ENCODE data around the gene KMT2C.

Gene KMT2C

DNA sequence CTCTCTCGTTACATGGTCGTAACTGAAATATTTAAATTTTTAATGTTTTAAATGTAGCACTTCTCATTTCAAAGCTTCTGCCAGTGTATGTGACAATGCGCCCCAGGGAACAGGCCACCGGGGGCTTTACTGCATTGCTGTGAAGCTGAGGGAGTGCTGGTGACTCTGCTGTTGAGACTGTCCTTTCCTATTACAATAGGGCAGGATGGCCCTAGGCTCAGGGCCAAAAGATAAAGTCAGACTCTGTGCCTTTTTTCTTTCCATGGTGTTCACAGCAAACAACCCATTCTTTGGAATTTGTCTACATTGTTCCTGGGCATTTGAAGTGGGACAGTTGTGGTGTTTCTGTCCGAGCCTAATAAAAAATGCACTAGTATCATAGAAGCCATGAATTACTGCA, 303.0 kb downstream of the KMT2C start:
- DNase-seq = no peak

DNA sequence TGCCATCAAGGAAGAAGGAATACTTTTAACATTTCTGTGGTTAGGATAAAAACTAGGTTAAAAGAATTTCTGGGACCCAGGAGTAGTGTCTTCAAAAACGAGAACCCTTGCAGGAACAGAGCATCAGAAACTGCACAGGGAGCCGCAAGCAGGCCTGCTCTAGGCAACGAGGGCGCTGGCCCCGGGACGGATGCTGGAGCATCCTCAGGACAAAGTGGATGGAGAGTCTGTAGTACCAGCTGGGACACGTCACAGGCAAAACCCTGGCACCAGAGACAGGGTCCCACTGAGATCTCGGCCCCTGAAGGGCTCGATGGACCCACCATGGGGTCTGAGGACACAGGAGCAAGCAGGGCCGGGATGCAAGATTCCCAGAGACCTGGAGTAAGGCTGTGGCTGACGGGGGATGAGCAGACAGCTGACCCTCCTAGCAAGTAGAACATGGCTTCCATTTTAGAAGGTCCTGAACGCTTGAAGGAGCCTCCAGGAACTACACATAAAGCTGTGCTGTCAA, 303.8 kb downstream of the KMT2C start:
- no peak for DNase-seq

GRCh38 chr7:152130658-152131590, 304.9 kb downstream of the KMT2C start:
- no peak for DNase-seq

GRCh38 chr7:152129682-152130081, 306.1 kb downstream of the KMT2C start:
- DNase-seq = no peak

DNA sequence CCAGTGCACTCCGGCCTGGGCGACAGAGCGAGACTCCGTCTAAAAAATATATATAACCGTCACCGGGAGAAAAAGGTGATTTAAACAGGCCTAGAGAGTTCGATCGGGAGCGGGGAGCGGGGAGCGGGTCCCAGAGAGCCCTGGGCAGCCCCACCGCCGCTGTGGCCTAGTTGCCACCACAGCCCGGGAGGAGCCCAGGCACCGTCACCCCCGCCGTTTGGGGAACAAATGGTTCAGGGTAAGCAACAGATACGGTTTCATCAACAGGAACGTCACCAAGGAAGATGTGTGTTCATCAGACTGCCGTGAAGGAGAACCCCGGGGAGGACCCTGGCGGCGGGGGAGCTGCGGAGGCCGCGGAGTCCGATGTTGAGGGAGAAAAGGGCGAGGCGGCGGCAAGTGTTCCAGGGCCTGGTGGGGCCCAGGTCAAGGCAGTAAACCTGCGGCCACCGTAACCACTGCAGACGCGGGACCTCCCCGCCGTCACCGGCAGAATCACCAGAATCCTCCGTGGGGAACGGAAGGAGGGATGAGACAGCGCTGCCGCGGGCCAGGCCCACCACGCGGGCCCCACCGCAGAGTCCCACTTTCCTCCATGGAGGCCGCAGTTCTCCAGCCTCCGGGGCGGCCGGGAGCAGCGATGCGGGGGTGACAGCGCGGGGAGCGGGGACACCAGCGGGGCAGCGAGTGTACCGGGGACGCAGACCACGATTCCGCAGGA, 306.9 kb downstream of the KMT2C start:
- DNase-seq = no peak

DNA sequence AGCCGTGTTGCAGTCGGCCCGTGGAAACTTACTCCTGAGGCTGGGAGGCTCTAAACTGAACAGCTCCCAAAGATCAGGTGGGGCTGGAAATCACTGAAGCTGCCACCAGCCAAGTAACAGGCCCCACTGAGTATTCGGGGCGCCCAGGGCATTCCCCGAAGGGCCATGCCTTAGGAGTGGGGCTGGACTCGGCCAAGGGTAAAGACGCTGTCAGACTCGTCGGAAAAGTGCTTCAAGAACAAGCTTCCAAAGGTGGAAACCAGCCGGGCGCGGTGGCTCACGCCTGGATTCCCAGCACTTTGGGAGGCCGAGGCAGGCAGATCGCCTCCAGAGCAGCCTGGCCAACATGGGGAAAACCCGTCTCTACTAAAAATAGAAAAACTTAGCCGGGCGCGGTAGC, 307.6 kb downstream of the KMT2C start:
- DNase-seq = no peak

GRCh38 chr7:152127229-152127628, 308.6 kb downstream of the KMT2C start:
- no peak for DNase-seq

DNA sequence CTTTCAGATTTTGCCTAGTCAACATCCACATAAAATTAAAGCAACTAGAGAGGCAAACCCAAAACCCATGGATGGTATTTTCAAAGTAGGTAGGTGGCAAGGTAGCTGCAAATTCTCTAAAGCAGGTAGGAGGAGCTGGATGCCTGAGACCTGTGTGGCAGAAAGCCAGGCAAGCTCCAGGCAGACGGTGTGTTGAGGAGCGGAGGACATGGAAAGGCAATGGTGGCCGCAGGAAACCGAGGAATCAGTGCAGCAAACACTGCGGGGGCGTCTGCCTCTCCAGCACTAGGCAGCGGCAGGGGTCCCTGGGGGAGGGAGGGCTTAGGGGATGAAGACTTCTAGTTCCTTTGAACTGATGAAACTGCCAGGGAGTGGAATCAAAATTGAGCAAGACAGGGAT, 309.1 kb downstream of the KMT2C start:
- no peak for DNase-seq

DNA sequence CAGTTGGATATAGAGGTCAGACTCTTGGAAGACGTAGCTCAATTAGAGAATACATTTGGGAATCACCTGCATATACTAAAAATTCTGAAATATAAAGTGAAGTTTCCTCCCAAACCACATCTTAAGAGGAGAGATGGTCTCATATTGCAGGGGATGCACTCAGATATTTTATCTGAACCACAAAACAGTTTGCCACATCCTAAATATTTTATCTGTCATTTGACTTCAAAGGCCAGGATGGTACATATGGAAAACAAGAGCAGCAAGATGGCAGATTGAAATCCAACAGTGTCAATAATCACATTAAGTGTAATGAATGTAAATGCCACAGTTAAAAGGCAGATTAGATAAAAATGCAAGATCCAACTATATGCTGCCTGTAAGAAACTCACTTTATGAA, 313.3 kb downstream of the KMT2C start:
- DNase-seq = no peak

GRCh38 chr7:152121432-152121831, 314.4 kb downstream of the KMT2C start:
- no peak for DNase-seq

- DNase-seq = no peak
Observed at GRCh38 chr7:152120776-152121175, 315.0 kb downstream of the KMT2C start.

- no peak for DNase-seq
Observed at GRCh38 chr7:152120210-152120609, 315.6 kb downstream of the KMT2C start.

- DNase-seq = no peak
Observed at GRCh38 chr7:152117356-152117755, 318.4 kb downstream of the KMT2C start.

DNA sequence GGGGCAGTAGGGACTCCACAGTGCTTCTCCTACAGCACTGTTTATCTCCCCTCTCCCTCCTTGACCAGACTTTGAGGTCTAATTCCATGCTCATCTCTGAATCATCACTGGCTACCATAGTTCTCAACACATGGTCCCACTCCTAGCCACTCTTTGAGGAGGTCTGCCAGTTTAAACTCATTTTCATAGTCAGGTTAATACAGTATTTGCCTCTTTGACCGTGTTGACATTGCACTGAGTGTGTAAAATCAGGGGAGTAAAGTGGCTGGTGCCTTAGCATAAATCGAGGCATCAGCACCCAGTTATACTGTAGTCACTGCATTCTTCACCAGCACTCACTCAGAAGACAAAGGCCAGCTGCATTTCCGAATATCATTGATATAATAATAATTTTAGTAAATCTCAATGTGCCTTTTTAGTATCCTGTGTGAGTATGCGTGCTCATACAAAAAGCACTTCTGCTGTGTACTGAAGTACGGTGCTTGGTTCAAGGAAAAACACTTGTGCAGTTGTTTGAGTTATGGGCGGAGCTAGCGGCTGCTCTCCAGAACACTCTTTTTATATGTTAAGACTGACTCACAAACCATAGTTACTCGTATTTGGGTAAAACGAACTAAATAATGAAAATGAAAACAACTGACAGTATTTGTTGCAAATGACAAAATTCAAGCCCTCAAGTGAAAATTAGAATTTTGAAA, 320.6 kb downstream of the KMT2C start:
- DNase-seq = peak in 1 of 2 experiments; percentile 3

- DNase-seq = no peak
Observed at GRCh38 chr7:152112829-152113228, 323.0 kb downstream of the KMT2C start.

- DNase-seq = no peak
Observed at GRCh38 chr7:152108359-152108758, 327.4 kb downstream of the KMT2C start.

GRCh38 chr7:152107945-152108344, 327.9 kb downstream of the KMT2C start:
- DNase-seq = no peak

DNA sequence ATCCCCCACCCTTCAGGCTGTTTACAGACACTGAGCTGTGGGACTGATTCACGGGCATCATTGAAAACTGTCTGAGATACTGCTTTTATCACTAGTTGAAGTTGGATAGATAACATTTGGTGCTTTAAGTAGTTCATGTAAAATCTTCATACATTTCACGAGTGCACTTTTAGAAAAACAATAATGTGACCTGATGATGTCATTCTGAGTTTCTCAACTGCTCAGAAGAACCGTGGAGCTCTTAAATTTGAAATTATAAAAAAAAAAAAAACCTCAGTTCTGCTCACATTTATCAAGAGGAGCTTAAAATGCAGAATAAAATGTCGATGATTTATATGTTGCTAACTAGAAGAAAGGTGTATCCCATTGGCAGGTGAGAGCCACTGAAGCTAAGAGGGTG, 328.8 kb downstream of the KMT2C start:
- no peak for DNase-seq

GRCh38 chr7:152105205-152105604, 330.6 kb downstream of the KMT2C start:
- no peak for DNase-seq

DNA sequence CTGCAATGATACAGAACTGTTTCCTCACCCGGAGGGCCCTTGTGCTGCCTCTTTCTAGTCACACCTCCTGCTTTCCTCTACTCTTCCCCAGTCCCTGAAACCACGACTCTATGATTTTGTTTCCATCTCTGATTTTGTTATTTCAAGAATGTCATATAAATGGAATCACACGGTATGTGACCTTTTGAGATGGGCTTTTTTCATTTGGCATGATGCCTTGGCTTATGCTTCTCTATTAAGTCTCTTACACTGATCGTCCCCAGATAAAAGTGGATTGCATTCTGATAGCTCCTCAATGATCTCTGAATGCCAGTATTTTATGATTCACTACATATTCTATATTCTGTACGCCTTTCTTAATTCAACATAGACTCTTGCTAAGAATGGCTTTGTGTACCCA, 332.1 kb downstream of the KMT2C start:
- DNase-seq = no peak

DNA sequence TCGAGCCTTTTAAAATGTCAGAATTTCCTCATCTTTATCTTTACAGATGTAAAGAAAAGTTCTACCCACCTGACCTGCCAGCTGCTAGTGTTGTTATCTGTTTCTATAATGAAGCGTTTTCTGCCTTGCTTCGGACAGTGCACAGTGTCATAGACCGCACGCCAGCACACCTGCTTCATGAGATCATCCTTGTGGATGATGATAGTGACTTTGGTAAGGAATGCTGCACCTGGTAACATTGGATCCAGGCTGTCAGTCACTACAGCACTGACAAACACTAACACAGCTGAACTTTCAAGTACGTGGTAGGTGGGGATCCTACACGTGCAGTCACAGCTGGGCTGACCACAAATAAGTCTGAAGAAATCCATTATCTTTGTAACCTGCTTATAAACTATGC, 332.7 kb downstream of the KMT2C start:
- no peak for DNase-seq

- DNase-seq = no peak
Observed at GRCh38 chr7:152097330-152097729, 338.5 kb downstream of the KMT2C start.

- no peak for DNase-seq
Observed at GRCh38 chr7:152095771-152096170, 340.0 kb downstream of the KMT2C start.

Data from NCI-H187 (cell line).